ENCODE data around the gene HDAC4.

Gene HDAC4

DNA sequence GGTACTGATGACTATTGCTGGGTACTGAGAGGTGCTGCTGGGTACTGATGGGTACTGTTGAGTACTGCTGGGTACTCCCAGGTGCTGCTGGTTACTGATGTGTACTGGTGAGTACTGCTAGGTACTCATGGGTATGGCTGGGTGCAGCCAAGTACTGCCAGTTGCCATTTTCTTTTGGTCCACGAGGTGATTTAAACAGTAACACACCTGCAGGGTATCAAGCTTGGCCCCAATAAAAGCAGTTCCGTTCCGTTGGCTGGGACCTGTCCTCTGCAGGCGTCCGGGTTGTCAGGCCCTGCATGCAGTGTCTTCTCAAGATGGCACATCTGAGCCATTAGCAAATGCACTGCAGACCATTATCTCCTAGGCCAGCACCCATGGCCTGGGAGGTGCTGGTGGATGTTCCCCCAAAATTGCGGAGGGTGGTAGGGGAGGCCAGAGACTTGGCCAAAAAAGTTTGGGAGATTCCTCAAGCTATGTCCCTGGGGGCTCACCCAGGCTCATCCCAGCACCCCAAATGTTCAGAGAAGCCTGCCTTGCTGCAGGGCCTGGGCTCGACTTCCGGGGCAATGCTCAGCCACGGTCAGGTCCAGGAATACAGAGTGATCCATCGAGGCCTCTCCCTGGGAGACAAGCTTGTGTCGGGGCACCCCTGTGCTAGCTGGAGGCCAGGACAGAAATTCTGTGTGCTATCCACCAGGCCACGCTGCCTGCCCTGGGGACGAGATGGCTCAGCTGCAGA lies 387.7 kb downstream of the HDAC4 start:
- no peak for FAIRE-seq

DNA sequence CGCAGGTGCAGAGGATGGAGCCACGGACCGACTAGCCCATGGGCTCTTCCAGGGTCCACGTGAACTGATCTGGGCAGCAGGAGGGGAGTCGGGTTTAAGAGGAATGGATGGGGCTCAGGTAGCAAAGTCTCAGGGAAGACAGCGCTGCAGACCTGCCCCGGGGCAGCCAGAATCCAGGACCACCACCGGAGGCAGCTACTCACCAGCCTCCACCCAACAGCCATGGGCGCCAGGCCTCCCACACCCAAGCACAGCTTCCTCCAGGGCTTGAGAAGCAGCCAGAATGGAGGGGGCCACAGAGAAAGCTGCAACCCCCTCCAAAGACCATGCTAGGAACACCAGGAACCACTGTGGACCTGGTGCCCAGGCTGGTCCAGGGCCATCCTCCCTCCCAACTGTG lies 388.6 kb downstream of the HDAC4 start:
- no peak for FAIRE-seq

GRCh38 chr2:239009589-239009961 lies 391.2 kb downstream of the HDAC4 start:
- no peak for FAIRE-seq

GRCh38 chr2:239008677-239009588 lies 391.9 kb downstream of the HDAC4 start:
- no peak for FAIRE-seq

- no peak for FAIRE-seq
Measured at GRCh38 chr2:239008004-239008403, 392.8 kb downstream of the HDAC4 start.

DNA sequence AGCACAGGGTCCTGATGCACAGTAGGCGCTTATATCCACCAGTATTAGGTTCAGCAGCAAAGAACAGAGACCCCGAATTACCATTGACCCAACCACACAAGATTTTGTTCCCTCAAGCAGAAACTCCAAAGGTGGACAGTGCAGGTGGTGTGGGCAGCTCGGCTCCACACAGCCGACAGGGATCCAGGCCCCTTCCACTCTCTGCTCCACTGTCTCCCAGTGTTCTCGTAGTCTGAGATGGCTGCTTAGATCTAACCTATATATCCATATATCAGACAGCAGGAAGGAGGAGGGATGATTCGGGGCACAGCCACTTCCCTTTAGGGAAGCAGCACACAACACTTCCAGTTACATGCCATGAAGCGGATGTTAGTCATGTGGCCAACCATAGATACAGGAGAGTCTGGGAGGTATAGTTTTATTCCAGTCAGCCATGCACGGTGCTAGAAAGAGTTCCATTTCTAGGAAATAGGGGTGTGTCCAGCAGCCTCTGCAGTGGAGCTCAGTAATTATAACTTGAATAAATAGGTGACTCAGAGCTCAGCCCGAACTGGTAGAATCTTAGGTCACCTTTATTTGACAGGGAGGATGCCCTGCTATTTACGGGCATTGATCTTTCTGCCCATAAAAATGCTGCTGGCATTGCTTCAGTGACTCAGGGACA lies 394.1 kb downstream of the HDAC4 start:
- FAIRE-seq, result no peak

GRCh38 chr2:239005586-239005985 lies 395.2 kb downstream of the HDAC4 start:
- FAIRE-seq, result no peak

GRCh38 chr2:239004274-239005015 lies 396.4 kb downstream of the HDAC4 start:
- FAIRE-seq, result no peak

- FAIRE-seq, result no peak
Measured at GRCh38 chr2:239003624-239004273, 397.1 kb downstream of the HDAC4 start.

- FAIRE-seq, result no peak
Measured at GRCh38 chr2:239002954-239003623, 397.7 kb downstream of the HDAC4 start.

GRCh38 chr2:239002591-239002953 lies 398.2 kb downstream of the HDAC4 start:
- FAIRE-seq, result no peak

- no peak for FAIRE-seq
Measured at GRCh38 chr2:239001794-239002193, 399.0 kb downstream of the HDAC4 start.

DNA sequence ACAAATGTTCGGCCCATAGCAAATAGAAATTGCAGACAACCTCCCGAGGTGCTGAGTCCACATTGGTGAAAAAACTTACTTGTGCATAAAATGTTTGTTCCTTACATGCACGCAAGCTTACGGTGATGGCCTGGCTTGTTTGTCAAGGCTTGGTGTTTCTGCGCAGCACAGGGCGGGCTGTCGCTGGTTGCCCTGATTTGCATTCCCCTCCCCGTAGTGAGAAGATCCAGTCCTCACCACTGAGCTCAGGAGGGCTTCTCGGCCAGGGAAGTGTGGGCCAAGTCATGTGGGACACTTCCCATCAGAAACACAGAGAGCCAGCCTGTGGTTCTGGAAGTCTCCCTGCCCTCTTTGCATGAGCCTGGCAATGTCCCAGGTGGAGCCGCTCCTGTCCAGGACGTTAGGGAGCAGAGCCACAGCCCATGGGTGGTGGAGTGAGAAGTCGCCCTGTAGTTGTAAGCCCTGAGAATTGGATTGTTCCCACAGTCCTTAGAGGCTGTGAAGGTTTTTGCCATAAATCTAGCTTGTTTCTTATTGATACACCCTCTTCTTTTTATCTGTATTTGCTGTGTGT lies 400.2 kb downstream of the HDAC4 start:
- no peak for FAIRE-seq

DNA sequence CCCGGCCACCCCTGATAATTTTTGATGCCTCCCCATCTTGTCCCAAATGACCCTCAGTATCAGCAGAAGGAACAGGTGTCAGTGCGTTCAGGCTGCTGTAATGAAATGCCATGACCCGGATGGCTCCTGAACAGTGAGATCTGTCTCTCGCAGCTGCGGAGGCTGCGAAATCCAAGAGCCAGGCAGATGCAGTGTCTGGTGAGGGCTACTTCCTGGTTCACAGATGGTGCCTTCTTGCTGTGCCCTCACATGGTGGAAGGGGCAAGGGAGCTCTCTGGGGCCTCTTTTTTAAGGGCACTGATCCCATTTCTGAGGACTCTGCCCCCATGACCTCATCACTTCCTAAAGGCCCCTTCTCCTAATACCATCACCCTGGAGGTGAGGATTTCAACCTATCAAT lies 400.7 kb downstream of the HDAC4 start:
- no peak for FAIRE-seq

DNA sequence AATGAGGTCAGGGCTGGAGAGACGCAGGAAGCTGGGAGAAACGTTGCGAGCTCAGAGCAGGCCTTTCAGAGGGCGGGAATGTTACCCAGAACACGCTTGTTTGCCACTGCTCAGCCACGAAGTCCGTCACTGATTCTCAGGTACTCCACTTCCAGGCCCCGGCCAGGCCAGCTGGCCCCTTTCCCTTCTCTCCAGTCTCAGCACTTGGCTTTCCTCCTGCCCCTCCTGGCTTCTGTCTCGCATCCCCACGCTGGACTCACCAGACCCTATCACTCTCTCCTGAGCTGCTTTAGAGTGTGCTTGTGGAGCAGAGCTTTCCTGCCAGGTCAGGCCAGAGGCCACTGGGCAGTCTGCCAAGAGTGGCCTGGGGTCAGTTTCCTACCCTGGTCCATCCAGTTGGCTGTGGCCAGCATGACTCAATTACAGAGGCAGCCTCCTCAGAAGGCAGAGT lies 401.5 kb downstream of the HDAC4 start:
- no peak for FAIRE-seq

DNA sequence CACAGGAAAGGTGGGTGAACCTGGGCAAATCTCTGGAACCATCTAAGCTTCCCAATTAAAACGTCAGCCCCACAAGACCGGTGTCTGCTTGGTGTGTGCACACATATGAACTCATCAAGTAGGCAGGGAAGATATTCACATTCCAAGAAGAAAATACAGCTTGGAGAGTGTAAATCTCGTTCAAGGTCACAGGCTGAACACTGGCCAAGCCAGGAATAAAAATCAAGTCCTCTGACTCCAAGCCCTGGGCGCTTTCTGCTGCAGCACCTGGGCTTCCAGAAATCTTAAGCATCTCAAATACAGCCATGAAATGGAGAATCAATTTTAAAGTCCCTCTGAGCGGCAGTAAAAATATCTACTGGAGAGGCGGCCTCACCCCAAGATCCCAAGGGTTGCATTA lies 402.0 kb downstream of the HDAC4 start:
- FAIRE-seq, result no peak

Data from TTC549 (cell line).